ENCODE results near the gene PIGQ. TPM values are rescaled to one million over a fixed set of nuclear protein-coding genes. Genes with fewer than 3 reads are reported as not detected.

The PIGQ gene
- total and polyA plus RNA-seq, 2 of the 13 experiments (the other 11 are each of a cell fraction or from before 2014, with no cell fraction given): 7.7 to 19.7 TPM

DNA sequence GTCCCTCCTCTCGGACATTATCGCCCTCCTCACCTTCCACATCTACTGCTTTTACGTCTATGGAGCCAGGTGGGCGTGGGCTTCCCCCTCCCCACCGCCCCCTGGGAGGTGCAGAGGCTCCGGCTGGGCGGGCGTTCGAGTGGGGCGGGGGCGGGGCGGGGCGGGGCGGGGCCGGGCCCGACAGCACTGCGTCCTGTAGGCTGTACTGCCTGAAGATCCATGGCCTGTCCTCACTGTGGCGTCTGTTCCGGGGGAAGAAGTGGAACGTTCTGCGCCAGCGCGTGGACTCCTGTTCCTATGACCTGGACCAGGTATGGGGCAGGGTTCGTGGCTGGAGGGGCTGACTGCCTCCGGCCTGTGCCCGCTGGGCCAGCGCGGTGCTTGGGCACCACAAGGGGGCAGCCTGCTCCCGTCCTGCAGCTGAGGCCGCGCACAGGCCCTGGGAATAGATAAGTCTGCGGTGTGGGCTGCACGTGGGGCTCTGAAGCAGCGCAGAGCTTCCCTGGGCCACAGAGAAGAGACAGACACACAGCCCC is 9.2 kb downstream of the PIGQ start (continued):
- TF ChIP-seq, protein P1, sequence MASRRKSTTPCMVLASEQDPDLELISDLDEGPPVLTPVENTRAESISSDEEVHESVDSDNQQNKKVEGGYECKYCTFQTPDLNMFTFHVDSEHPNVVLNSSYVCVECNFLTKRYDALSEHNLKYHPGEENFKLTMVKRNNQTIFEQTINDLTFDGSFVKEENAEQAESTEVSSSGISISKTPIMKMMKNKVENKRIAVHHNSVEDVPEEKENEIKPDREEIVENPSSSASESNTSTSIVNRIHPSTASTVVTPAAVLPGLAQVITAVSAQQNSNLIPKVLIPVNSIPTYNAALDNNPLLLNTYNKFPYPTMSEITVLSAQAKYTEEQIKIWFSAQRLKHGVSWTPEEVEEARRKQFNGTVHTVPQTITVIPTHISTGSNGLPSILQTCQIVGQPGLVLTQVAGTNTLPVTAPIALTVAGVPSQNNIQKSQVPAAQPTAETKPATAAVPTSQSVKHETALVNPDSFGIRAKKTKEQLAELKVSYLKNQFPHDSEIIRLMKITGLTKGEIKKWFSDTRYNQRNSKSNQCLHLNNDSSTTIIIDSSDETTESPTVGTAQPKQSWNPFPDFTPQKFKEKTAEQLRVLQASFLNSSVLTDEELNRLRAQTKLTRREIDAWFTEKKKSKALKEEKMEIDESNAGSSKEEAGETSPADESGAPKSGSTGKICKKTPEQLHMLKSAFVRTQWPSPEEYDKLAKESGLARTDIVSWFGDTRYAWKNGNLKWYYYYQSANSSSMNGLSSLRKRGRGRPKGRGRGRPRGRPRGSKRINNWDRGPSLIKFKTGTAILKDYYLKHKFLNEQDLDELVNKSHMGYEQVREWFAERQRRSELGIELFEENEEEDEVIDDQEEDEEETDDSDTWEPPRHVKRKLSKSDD (CRISPR knock-in tag; IDR thresholded peaks at IDR 0.05; ENCODE audit: low read depth): no peak
- TF ChIP-seq ASH2L (IDR thresholded peaks at IDR 0.05; ENCODE audit: insufficient read length, low read depth, low read length) (no peak), FOXA3 (CRISPR knock-in tag; IDR thresholded peaks at IDR 0.05) (0 out of 2 replicates have a peak, but pooled peaks have one; percentile 6), ZKSCAN1 (IDR thresholded peaks at IDR 0.05; ENCODE audit: low read length) (no peak), SMAD9 (CRISPR knock-in tag; IDR thresholded peaks at IDR 0.05) (no peak), ZNF30 (CRISPR knock-in tag; IDR thresholded peaks at IDR 0.05) (no peak), ZNF367 (CRISPR knock-in tag; IDR thresholded peaks at IDR 0.05; ENCODE audit: borderline replicate concordance) (no peak), SMYD3 (CRISPR knock-in tag; IDR thresholded peaks at IDR 0.05) (no peak), ZNF138 (CRISPR knock-in tag; IDR thresholded peaks at IDR 0.05; ENCODE audit: low read depth) (no peak), TAF1 (CRISPR knock-in tag; IDR thresholded peaks at IDR 0.05) (no peak), ZNF136 (CRISPR knock-in tag; IDR thresholded peaks at IDR 0.05; ENCODE audit: low read depth) (no peak), ARID4A (CRISPR knock-in tag; IDR thresholded peaks at IDR 0.05; ENCODE audit: borderline replicate concordance) (peak; percentile 58; the same call in 1 of the 2 replicates), NFE2L1 (CRISPR knock-in tag; IDR thresholded peaks at IDR 0.05; ENCODE audit: borderline replicate concordance) (no peak), HNRNPLL (IDR thresholded peaks at IDR 0.05; ENCODE audit: low read depth, low read length, poor library complexity, severe bottlenecking) (peak; percentile 44), MIER3 (CRISPR knock-in tag; IDR thresholded peaks at IDR 0.05; ENCODE audit: borderline replicate concordance) (no peak), IRF2 (CRISPR knock-in tag; IDR thresholded peaks at IDR 0.05) (0 out of 2 replicates have a peak, but pooled peaks have one; percentile 36), BHLHE40 (IDR thresholded peaks at IDR 0.05; ENCODE audit: low read length) (peak; percentile 67), ELF3 (CRISPR knock-in tag; IDR thresholded peaks at IDR 0.05) (no peak)
- TF ChIP-seq, protein P2, sequence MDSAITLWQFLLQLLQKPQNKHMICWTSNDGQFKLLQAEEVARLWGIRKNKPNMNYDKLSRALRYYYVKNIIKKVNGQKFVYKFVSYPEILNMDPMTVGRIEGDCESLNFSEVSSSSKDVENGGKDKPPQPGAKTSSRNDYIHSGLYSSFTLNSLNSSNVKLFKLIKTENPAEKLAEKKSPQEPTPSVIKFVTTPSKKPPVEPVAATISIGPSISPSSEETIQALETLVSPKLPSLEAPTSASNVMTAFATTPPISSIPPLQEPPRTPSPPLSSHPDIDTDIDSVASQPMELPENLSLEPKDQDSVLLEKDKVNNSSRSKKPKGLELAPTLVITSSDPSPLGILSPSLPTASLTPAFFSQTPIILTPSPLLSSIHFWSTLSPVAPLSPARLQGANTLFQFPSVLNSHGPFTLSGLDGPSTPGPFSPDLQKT (CRISPR knock-in tag; IDR thresholded peaks at IDR 0.05; ENCODE audit: borderline replicate concordance): no peak
- TF ChIP-seq, protein P3, sequence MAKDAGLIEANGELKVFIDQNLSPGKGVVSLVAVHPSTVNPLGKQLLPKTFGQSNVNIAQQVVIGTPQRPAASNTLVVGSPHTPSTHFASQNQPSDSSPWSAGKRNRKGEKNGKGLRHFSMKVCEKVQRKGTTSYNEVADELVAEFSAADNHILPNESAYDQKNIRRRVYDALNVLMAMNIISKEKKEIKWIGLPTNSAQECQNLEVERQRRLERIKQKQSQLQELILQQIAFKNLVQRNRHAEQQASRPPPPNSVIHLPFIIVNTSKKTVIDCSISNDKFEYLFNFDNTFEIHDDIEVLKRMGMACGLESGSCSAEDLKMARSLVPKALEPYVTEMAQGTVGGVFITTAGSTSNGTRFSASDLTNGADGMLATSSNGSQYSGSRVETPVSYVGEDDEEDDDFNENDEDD (CRISPR knock-in tag; IDR thresholded peaks at IDR 0.05; ENCODE audit: borderline replicate concordance): peak; percentile 50; the same call in 1 of the 2 replicates

All from HepG2 (cell line).